Body of pancreas (tissue), 4 donors: Measurements from ENCODE around the gene PRKCB.

Source experiments
- POLR2A ChIP-seq, 3 donors: fragments of 450-650 bp; IDR thresholded peaks; one replicate each; pipeline ENCODE4 v1.6.1; 2016; ENCODE audit warnings: antibody characterized with exemption in 3 of 3, mild to moderate bottlenecking in 2 of 3
- TF ChIP-seq, protein P1 (sequence below), 7 experiments: fragments of 450-650 bp in 4 of 7; fragments of 200-600 bp in 3 of 7; sonication (generic) in 3 of 7; IDR thresholded peaks; one replicate each; pipeline ENCODE4 v1.5.1; 2016 to 2019; ENCODE audit warnings: antibody characterized with exemption in 7 of 7

DNA sequence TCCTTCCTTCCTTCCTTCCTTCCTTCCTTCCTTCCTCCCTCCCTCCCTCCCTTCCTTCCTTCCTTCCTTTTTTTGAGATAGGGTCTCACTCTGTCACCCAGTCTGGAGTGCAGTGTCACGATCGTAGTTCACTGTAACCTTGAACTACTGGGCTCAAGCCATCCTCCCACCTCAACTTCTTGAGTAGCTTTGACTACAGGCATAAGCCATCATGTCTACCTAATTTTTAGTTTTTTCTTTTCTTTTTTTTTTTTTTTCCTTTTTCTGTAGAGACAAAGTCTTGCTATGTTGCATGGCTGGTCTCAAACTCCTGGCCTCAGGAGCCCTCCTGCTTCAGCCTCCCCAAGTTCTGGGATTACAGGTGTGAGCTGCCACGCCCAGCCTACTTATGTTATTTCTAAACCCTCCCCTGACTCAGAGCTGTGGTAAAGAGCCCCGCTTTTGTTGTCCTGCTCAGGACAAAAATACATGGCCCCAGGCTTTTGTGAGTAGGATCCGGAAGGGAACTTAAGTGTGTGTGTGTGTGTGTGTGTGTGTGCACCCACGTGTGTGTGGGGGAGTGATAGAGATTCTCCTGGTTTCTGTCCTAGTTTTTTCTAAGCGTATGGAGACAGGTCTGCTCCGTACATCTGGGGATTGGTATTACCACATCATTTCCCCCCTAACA lies 67.1 kb downstream of the PRKCB start:
- TF ChIP-seq POLR2A (IDR thresholded peaks at IDR 0.05) = no peak
- TF ChIP-seq, protein P1, sequence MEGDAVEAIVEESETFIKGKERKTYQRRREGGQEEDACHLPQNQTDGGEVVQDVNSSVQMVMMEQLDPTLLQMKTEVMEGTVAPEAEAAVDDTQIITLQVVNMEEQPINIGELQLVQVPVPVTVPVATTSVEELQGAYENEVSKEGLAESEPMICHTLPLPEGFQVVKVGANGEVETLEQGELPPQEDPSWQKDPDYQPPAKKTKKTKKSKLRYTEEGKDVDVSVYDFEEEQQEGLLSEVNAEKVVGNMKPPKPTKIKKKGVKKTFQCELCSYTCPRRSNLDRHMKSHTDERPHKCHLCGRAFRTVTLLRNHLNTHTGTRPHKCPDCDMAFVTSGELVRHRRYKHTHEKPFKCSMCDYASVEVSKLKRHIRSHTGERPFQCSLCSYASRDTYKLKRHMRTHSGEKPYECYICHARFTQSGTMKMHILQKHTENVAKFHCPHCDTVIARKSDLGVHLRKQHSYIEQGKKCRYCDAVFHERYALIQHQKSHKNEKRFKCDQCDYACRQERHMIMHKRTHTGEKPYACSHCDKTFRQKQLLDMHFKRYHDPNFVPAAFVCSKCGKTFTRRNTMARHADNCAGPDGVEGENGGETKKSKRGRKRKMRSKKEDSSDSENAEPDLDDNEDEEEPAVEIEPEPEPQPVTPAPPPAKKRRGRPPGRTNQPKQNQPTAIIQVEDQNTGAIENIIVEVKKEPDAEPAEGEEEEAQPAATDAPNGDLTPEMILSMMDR (IDR thresholded peaks at IDR 0.05) = no peak
